ENCODE measurements around the gene CSF3R. TPM values are rescaled to one million over a fixed set of nuclear protein-coding genes. Genes with fewer than 3 reads are reported as not detected.

The CSF3R gene
- total and polyA plus RNA-seq, 4 donors: 129 to 705 (median 207) TPM

- Histone ChIP-seq H3K9ac (ENCODE audit: insufficient read depth in 1 of 2, low read length in 2 of 2) (no peak overlapping the region), H3K36me3 (ENCODE audit: control insufficient read depth in 4 of 4, insufficient read depth in 4 of 4, low read length in 4 of 4) (no peaks in the 10 kb centered on the region), H3K27ac (ENCODE audit: low read depth in 1 of 2, low read length in 1 of 2) (no peak overlapping the region), H3K9me3 (ENCODE audit: control insufficient read depth in 4 of 4, insufficient read depth in 3 of 4, low read length in 3 of 4) (peaks cover 0 to 12% (median 2%) of the 10 kb centered on the region in 4 donors), H3K27me3 (ENCODE audit: control insufficient read depth in 3 of 3, insufficient read depth in 3 of 3, low read length in 2 of 3) (peaks cover 0 to 4% (median 0%) of the 10 kb centered on the region in 3 donors), H3K4me3 (no peak overlapping the region), H3K4me1 (ENCODE audit: control insufficient read depth in 5 of 5, insufficient read depth in 5 of 5, low read length in 5 of 5) (no peaks in the 10 kb centered on the region)
- 62 to 69% methylated on average over 7 of the region's 7 CpGs for WGBS, 2 donors
- DNase-seq (no peak), ATAC-seq (ENCODE audit: insufficient read depth, low FRiP score) (no peak)
- TF ChIP-seq CTCF (IDR thresholded peaks at IDR 0.05; ENCODE audit: control extremely low read depth, extremely low read depth): no peak
These were observed 47.5 kb upstream of the CSF3R start for GRCh38 chr1:36530261-36530660.

- H3K36me3 ChIP-seq (ENCODE audit: control insufficient read depth in 4 of 4, insufficient read depth in 4 of 4, low read length in 4 of 4): no peaks in the 10 kb centered on the region
- no peak for TF ChIP-seq CTCF (IDR thresholded peaks at IDR 0.05; ENCODE audit: control extremely low read depth, extremely low read depth)
- DNase-seq (no peak), ATAC-seq (ENCODE audit: insufficient read depth, low FRiP score) (no peak)
- no peak overlapping the region for H3K9ac ChIP-seq (ENCODE audit: insufficient read depth in 1 of 2, low read length in 2 of 2)
- peaks cover 0 to 12% (median 2%) of the 10 kb centered on the region in 4 donors for H3K9me3 ChIP-seq (ENCODE audit: control insufficient read depth in 4 of 4, insufficient read depth in 3 of 4, low read length in 3 of 4)
- no peak overlapping the region for H3K27ac ChIP-seq (ENCODE audit: low read depth in 1 of 2, low read length in 1 of 2)
- H3K4me3 ChIP-seq: no peak overlapping the region
- H3K27me3 ChIP-seq (ENCODE audit: control insufficient read depth in 3 of 3, insufficient read depth in 3 of 3, low read length in 2 of 3): peaks cover 0 to 4% (median 0%) of the 10 kb centered on the region in 3 donors
- 66 to 86% methylated on average over 3 of the region's 3 CpGs for WGBS, 2 donors
- no peaks in the 10 kb centered on the region for H3K4me1 ChIP-seq (ENCODE audit: control insufficient read depth in 5 of 5, insufficient read depth in 5 of 5, low read length in 5 of 5)
These were observed 47.1 kb upstream of the CSF3R start for GRCh38 chr1:36529769-36530260.

GRCh38 chr1:36528361-36529349 lies 45.9 kb upstream of the CSF3R start:
- Histone ChIP-seq H3K9me3 (ENCODE audit: control insufficient read depth in 4 of 4, insufficient read depth in 3 of 4, low read length in 3 of 4) (peaks cover 0 to 10% (median 3%) of the 10 kb centered on the region in 4 donors), H3K4me3 (no peak overlapping the region), H3K27me3 (ENCODE audit: control insufficient read depth in 3 of 3, insufficient read depth in 3 of 3, low read length in 2 of 3) (no peaks in the 10 kb centered on the region), H3K36me3 (ENCODE audit: control insufficient read depth in 4 of 4, insufficient read depth in 4 of 4, low read length in 4 of 4) (no peaks in the 10 kb centered on the region), H3K9ac (ENCODE audit: insufficient read depth in 1 of 2, low read length in 2 of 2) (no peak overlapping the region), H3K4me1 (ENCODE audit: control insufficient read depth in 5 of 5, insufficient read depth in 5 of 5, low read length in 5 of 5) (no peaks in the 10 kb centered on the region), H3K27ac (ENCODE audit: low read depth in 1 of 2, low read length in 1 of 2) (no peak overlapping the region)
- WGBS, 2 donors: 71 to 81% methylated on average over 7 of the region's 7 CpGs
- TF ChIP-seq CTCF (IDR thresholded peaks at IDR 0.05; ENCODE audit: control extremely low read depth, extremely low read depth): no peak
- ATAC-seq (ENCODE audit: insufficient read depth, low FRiP score) (no peak), DNase-seq (no peak)
